ENCODE measurements around the gene VPS13D.
"Not testable (repeated sequence)": the region's sequence is repeated elsewhere in the genome, so short reads cannot be mapped to it uniquely, and the experiment has no call there.

VPS13D gene

DNA sequence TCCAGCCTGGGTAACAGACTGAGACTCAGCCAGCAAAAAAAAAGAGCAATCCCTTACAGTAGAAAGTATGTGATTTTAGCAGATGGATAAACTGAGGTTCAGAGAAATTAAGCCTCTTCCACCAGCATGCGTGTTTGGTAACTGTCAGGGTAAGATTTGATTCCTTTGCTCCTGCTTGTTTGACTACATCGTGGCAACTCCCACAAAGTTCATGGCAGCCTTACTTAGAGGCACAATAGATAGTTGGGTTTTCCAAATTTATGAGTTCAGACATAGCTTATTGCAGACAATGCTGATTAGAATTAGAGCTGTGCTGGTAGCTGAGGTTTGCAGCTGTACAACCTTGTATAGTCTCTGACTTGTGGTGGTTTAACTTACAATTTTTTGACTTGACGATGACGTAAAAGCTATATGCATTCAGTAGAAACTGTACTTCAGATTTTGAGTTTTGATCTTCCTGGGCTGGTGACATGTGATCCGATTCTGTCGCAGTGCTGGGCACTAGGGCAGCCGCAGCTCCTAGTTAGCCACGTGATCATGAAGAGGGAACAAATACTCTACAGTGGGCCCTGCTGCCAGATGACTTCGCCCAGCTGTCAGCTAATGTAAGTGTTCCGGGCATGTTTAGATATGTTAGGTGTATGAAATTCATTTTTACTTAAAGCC is 220.4 kb downstream of the VPS13D start:
- no peak for DNase-seq (ENCODE audit: low read depth, low spot score)

DNA sequence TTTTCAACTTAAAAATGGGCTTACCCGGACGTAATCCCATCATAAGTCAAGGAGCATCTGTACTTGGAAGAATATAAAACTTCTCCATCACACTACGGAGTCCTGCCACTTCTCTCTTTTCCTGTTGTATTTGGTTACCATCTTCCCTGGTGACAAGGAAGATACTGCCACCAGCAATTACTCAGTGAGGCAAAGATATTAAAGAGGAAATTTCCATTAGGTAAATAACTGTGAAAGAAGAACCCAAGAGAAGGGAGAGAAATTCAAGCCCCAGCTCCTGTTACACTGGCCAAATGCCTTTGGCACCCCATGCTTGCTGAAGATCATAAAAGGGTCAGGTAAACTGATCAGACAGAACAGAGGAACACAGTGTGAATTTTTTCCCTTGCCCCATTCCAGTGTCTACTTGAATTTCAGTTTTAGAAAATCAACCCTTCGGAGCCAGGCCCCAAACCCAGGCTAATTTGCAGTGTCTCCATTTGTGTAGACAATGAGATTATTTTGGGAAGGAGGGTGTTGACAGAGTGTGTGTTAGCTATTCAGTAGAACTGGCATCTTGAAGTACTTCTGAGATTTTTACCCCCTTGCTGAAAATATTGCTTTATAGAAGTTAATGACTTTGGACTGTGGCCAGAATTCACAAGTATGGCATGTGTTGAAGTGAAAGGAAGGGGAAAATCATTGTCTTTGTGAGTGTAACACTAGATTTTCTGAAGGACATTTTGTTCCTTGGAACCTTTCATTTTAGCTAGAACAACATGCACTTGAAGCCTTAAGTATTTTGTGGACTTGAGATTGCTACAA is 221.1 kb downstream of the VPS13D start:
- DNase-seq (ENCODE audit: low read depth, low spot score) = no peak

DNA sequence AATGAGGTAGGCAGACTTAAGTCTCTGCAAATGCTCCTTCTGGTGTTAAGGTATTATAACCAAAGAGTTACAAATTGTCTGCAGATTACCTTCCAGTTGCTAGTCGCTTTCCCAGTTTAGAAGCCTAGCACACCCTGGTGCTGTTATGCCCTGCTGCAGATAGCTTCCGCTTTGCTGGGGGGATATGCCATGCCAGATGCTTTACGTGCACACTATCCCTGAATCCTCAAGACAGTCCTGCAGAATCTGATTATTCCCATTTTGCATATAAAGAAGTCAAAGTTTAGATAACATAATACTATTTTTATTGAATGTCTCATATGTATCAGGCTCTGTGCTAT is 221.7 kb downstream of the VPS13D start:
- no peak for DNase-seq (ENCODE audit: low read depth, low spot score)

DNA sequence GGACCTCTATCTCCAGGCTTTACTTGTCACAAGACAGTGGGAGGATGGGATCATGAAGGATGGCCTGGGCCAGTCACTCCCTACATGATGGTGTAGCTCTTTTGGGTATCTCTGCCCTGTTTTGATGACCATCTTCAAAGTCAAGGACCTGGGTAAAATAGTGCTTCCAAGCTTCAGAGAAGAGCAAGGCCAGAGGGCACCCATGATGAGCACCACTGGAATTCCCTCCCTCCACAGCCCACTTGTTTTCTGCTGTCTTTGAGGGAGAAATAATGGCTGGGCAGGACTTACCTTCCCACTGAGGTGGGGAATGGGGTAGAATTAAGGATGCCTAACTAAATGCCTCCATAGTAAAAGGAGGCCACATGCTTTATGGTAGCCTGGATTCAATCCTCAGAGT is 222.4 kb downstream of the VPS13D start:
- no peak for DNase-seq (ENCODE audit: low read depth, low spot score)

DNA sequence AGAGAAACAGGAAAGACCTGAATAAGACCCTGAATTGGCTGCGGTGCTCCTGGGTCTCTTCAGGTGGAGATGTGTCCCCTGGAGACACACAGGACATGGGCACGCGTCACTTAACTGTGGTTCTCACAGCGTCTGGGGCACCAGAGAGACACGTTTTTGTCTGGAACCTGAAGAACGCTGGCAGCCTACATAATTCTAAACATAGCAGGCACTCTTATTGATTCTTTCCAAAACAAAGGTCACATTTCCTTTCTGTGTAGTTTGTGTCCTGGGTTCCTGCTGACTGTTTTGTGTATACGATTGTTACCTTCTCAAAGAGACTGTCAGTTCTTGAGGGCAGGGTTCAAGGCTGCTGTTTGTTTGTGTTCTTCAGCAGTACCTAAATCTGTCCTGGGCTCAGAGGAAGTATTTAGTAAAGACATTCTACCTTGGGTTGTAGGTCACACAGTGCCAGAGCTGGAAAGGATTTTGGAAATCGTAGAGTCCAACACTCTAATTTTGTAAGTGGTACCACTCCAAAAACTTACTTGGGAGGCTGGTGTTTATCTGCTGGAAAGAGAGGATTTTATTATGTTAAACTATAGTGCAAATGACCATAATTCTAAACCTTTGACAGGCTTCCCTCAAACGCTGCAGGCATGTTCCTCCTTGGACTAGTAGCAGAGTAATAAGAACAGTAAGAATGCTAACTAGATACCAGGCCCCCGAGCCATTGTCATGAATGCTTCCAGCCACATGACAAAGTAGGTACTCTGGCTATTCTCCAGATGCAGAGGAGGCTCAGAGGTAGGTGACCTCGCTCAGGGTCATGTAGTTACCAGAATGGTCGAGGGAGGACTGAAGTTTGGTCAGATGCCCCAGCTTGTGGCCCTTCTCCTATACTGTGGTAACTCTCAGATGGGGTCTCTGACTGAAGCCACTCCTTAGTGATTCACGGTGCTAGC is 223.8 kb downstream of the VPS13D start:
- DNase-seq (ENCODE audit: low read depth, low spot score) = no peak

DNA sequence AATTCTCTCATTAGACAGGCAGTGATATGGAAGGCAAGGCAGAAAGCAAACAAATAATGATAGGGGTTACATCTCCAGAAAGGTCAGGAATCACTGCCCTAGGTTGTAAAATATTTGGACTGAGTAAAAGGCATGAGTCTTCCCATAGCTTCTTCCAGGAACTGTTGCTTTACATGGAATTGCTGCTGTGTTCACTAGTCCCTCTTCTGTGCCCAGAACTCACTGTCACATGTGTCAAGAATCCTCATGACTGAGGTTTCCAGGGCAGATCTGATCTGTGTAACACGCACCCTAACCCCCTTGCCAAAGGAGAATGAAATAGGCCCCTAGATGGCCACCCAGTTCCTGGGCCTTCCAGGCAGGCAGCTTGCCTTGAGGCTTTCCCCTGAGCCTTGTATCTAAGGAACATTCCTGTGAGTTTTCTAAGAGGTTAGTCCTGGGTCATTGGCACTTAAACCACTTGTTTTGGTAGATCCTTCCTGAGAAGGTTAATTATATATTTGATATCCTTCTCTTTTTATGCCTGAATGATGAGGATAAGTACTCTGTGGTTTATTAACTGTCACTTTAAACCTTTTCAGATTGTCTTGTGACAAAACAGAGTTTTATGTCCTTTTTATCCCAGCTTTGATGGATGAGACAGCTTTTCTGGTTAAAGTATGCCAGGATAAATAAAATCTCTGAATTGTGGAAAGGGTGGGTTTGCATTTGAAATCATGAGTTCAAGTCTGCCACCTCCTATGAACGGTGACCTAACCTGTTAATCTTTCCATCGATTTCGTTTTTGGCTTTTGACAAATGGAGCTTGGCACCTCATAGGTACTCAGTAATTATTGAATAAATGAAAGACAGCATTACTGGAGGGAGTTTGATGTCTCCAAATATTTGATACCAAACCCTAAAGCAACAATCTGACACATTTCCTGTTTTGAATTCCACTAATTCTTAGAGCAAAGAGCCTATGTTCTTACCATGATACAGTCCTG is 224.9 kb downstream of the VPS13D start:
- no peak for DNase-seq (ENCODE audit: low read depth, low spot score)

DNA sequence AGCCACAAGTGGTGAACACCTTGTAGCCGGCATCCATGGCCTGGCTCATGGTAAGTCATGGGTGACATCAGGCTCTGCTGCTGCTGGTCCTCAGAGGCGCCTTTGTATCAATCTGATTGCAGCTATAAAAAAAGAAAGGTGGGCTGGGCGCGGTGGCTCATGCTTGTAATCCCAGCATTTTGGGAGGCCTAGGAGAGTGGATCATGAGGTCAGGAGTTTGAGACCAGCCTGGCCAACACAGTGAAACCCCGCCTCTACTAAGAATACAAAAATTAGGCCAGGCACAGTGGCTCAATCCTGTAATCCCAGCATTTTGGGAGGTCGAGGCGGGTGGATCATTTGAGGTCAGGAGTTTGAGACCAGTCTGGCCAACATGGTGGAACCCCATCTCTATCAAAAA is 226.3 kb downstream of the VPS13D start:
- not testable (repeated sequence) for DNase-seq (ENCODE audit: low read depth, low spot score)

DNA sequence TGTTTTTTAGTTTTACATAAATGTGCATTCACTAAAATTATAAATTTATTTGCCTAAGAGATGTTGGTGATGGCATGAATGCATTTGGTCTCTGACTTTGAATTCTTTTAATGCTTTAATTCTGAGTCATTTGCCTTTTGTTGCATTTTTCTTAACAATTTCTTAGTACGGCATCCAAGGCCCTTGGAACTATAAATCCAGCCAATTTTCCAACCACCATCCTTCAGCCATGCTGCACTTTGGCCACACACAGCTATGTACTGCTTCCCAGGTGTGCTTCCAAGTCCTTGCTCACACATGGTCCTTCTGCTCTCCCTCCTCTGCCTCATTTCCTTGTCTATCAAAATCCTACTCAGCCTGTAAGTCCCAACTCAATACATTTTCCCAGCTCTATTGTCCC is 227.1 kb downstream of the VPS13D start:
- DNase-seq (ENCODE audit: low read depth, low spot score) = no peak

DNA sequence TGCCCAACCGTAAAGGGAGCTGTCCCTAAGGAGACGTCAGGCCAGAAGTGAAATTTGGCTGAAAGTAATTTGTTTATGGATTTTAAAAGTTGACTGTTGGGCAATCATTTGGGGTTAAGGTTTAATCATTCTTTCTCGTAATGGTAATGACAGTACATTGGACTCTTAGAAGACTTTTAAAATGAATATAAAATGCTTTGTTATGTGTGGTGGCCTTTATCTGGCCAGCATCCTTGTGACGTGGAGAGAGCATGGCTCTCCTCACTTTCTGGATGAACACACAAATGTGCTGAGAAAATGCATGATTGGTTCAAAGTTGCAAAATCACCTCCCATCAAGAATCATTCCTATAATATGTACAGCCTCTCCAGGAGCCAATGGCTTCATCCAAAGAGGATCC is 227.9 kb downstream of the VPS13D start:
- DNase-seq (ENCODE audit: low read depth, low spot score) = no peak

DNA sequence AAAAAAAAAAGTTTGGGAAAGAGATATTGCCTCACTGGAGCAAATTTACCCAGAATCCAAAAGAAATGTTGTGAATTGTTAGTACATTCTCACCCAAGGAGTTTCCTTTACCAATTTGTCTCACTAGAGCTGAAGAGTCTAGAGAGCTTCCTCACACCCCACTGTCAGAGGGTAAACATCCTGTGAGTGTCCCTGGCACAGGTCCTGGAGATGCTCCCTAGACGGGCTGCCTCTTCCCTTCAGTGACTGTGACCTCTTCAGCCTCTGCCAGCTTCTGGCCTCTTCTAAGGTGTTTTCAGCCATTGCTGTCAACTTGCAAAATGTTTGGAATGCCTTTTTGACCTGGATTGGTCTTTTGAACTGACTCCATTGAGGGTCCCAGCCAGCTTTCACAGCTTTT is 228.7 kb downstream of the VPS13D start:
- DNase-seq (ENCODE audit: low read depth, low spot score) = no peak

DNA sequence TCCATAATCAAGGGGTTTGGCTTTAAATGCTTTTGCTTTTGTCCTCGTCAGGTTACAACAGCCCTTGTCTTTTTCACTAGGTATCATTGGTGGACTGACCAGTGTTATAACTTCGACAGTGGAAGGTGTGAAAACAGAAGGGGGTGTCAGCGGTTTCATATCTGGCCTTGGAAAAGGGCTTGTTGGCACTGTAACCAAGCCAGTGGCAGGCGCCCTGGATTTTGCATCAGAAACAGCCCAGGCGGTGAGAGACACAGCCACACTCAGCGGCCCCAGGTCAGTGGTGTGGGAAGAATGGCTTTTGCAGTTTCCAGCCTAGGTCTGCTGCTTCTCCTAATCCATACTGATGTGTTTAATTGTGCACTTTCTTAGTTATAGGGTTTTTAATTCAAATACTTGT is 230.3 kb downstream of the VPS13D start:
- DNase-seq (ENCODE audit: low read depth, low spot score) = no peak

DNA sequence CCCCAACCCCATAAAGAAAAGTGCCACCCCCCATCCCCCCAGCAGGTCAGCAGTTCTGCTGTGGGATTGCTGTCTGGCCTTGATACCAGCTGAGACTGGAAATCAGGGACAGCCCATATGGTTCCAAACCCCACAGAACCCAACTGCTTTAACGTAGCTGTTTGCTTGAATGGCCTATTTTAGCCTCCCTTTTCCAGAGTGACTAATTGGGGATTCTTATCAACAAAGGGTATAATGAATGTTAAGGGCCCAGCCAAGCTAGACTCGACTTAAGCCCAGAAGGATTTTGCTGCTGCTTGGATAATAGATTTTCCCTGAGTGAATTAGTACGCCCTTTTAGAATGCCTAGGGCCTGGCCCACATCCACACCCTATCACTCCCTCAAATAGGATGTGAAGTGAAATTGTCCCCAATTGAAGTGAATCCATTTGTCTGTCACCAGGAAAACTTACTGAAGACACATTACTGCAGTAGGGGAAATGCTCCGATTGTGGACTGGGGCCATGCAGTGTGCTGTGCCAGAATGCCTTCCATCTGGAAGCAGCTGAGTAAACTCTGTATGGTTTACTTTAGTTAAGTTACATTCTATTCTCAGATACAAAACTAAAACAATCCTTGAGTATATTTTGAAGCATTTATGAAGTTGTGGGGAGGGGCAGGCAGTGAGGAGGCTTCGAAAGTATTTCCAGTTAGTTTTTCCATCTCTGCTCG is 231.2 kb downstream of the VPS13D start:
- no peak for DNase-seq (ENCODE audit: low read depth, low spot score)

DNA sequence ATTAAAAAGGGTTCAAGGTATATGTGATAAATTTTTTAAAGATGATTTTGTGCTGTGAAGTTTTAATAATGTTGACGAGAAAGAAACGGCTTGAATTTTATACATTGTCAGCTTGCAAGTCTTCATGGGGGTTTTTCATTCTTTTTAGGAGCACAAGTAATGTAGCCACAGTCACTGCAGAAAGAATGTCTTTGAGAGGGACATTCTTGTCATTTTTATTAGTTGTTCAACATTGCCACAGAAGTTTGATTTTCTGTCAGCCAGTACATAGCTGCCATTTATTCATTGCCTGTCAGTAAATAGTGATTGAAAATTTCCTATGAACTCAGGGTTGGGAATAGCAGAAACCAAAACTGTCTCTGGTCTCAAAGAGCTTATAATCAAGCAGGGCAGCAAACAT is 231.9 kb downstream of the VPS13D start:
- no peak for DNase-seq (ENCODE audit: low read depth, low spot score)

DNA sequence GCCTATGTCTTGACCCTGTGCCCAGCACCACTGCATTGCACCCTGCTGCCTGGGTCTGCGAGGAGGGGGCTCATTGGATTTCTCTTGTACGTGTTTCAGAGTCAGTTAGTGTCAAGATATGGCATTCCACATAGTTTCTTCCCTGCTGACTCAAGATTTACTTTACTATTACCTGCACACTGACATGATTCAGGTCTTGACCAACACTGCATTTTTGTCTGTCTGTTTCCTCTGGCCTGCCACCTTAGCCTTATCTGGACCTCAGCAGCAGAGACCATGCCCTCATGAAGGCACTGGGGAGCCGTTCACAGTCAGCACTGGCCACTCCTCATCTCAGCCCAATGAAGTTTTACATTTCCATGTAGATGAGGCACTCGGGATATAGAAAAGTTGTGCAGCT is 232.8 kb downstream of the VPS13D start:
- no peak for DNase-seq (ENCODE audit: low read depth, low spot score)

DNA sequence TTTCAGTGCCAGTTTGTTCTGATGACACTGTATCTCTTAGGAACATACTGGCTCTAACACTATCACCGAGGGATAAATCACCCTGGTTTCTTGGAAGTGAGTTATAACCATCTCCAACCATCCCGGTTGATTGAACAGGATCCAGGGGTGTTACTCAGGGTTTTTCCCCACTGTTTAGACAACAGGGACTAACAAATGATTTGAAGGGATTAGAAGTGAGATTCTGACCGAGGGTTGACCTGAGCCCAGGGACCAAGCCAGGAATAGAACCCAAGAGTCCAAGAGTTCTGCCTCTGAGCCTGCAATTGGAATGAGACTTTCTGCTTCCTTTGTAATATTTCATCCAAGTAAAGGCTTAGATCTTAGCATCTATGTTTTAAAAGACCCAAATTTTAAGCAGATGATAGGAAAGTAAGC is 234.2 kb downstream of the VPS13D start:
- no peak for DNase-seq (ENCODE audit: low read depth, low spot score)

DNA sequence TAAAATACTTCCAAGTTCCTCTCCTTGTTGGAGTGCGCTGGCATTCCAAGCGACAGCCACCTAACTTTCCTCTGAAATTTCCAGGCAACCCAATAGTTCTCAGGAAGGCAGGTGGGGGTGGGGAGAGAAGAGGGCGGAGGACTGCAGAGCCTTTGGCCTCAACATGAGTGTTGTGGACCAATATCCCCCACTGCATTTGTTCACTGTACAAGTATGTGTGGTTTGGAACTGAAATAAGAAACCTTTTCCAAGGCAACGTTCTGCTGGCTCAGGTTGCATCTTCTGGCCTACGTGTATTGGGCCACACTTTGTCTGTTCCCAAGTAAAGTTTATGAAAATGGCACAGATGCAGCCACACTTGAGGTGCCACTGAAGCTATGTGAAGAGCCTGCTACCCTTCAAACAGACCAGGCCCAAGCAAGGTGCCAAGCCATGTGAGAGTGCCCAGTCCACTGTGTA is 234.8 kb downstream of the VPS13D start:
- DNase-seq (ENCODE audit: low read depth, low spot score) = no peak

DNA sequence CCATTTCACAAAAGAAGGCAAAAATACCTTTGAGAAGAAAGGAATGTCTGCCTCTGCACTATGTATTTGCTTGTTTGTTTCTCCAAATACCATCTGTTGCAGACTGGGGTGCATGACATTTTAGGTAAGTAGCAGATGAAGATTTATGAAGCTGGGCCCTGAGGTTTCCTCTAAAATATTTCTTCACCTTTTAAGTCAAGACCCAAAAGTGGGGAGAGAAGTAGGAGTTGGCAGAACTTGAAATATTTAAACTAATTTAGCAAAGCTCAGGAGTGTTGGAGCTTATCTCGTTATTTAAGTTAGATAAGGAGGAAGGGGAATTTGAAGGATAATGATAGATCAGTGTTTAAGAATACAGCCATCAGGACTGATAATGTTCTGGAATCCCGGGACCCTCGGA is 235.3 kb downstream of the VPS13D start:
- no peak for DNase-seq (ENCODE audit: low read depth, low spot score)

DNA sequence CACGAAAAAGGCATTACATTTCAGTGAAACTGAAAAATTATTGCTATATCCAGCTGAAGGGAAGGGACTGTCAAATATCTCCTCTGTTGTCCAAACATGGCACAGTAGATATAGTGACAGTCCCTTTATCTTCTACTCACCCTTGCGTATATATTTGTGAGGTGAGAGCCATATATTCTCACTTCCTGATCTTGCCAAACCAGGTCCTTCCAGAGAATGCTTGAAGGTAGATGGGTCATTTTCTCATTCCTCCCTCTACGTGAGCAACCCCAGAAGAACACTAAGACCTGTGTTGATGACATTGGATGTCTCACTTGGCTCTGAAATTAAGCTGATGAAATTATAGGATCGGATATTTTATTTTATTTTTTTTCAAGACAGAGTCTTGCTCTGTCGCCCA is 237.0 kb downstream of the VPS13D start:
- DNase-seq (ENCODE audit: low read depth, low spot score) = no peak

DNA sequence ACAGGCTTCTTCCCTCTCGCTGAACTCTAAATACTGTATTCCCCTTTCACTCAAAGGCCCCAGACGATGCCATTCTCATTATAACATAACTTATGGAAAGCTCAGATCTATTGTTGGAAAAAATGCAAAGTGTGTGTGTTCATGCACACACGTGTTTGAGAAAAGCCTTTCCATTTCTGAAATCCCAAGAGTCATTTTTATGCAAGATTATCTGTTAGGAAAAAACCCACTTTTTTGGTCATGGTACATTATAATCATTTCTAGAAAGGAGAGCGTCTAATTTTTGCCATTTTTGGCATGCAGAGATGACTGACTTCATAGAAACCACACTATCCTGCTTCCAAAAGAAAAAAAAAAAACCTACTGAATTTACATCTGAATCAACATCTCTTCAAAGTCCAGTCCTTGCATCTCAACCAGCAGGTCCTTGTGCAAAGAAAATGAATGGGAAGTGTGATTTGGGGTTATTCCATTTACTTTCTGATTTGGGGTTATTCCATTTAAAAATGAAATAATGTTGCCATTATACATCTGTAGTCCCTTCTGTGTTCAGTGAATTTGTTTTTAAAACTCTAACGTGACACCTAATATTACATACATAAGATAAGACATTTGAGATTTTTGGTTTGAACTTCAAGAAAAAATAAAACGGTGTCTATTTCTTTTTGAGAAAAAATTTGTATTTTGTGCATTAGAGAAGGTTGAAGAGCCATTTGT is 237.9 kb downstream of the VPS13D start:
- no peak for DNase-seq (ENCODE audit: low read depth, low spot score)

DNA sequence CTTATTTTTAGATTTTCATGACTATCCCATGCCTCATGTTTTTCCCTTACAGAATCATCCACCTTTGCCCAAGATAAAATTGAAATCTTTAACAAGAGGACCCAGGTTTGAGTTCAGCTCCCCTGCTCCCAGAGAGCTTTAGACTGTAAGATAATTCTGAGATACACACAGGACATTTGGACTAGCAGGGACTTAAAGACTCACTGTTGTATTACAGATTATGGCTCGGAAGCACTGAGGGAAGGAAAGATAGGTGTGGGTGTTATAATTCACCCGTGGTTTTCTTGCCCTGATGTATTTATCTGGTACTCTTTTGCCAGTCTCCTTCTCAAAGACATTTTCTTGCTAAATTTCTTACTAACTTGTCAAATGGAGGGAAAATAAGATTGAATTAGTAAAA is 238.5 kb downstream of the VPS13D start:
- DNase-seq (ENCODE audit: low read depth, low spot score) = no peak

Data from smooth muscle cell of the brain vasculature (primary cell).